Suprapubic skin (tissue), 4 donors: ENCODE results near the gene NIM1K. TPM values are rescaled to one million over a fixed set of nuclear protein-coding genes. Genes with fewer than 3 reads are reported as not detected.
A peak's percentile ranks its signal among the peaks of the same experiment; 100 is the strongest.

ENCODE experiments used
- DNase-seq, 2 donors: peaks; one replicate each; pipeline ENCODE4 v3.0.0-alpha.2; 2019; ENCODE audit warnings: low spot score in 2 of 2
- H3K27ac ChIP-seq: fragments of 200-600 bp; sonication (generic); one replicate; pipeline ENCODE4 v1.5.1; 2019
- H3K27me3 ChIP-seq: fragments of 200-600 bp; sonication (generic); one replicate; pipeline ENCODE4 v1.5.1; 2019
- H3K36me3 ChIP-seq: fragments of 200-600 bp; sonication (generic); one replicate; pipeline ENCODE4 v1.5.1; 2019
- H3K4me1 ChIP-seq: fragments of 200-600 bp; sonication (generic); one replicate; pipeline ENCODE4 v1.5.1; 2019
- H3K4me3 ChIP-seq: fragments of 200-600 bp; sonication (generic); one replicate; pipeline ENCODE4 v1.5.1; 2019; ENCODE audit warnings: mild to moderate bottlenecking
- H3K9me3 ChIP-seq: fragments of 200-600 bp; sonication (generic); one replicate; pipeline ENCODE4 v1.5.1; 2019
- CTCF ChIP-seq, 2 donors: fragments of 200-600 bp in 1 of 2; fragments of 450-650 bp in 1 of 2; sonication (generic) in 1 of 2; IDR thresholded peaks; one replicate each; pipeline ENCODE4 v1.5.1; 2016 to 2019; ENCODE audit warnings: antibody characterized with exemption in 2 of 2, mild to moderate bottlenecking in 1 of 2, moderate library complexity in 1 of 2
- EP300 ChIP-seq: sonication (generic); formaldehyde crosslinking; IDR thresholded peaks from one replicate; pipeline ENCODE4 v1.6.1; 2017; ENCODE audit warnings: antibody characterized with exemption
- POLR2A ChIP-seq, 2 donors: fragments of 450-650 bp; IDR thresholded peaks; one replicate each; pipeline ENCODE4 v1.6.1; 2017; ENCODE audit warnings: antibody characterized with exemption in 2 of 2, mild to moderate bottlenecking in 2 of 2, moderate library complexity in 2 of 2
- POLR2AphosphoS5 ChIP-seq, 3 donors: sonication (generic); formaldehyde crosslinking; IDR thresholded peaks; one replicate each; pipeline ENCODE4 v1.6.1; 2017; ENCODE audit warnings: antibody characterized with exemption in 3 of 3
- WGBS: methylation state at CpG from one replicate; pipeline ENCODE4 v1.1.5; 2018; 5-methylcytosine and 5-hydroxymethylcytosine counted together
- total RNA-seq, 4 donors: library from RNA; depleted of rRNA; stranded (reverse); fragments of >200 nt; gene quantifications; one replicate each; pipeline ENCODE4 v1.1.0, GENCODE V29; 2016

The NIM1K gene
- total RNA-seq, 4 donors from 2014 or later, result 0.45 to 3.0 (median 1.2) TPM

- H3K9me3 ChIP-seq, result no peaks in the 10 kb centered on the region
- no peak overlapping the region for H3K27ac ChIP-seq
- H3K4me1 ChIP-seq, result peaks cover 47% of the 10 kb centered on the region
- H3K36me3 ChIP-seq, result no peaks in the 10 kb centered on the region
- H3K27me3 ChIP-seq, result no peaks in the 10 kb centered on the region
- no peak for DNase-seq
- TF ChIP-seq POLR2AphosphoS5 (IDR thresholded peaks at IDR 0.05), result no peak
- TF ChIP-seq EP300, result no peak
- TF ChIP-seq POLR2A (IDR thresholded peaks at IDR 0.05), result no peak
- TF ChIP-seq CTCF (IDR thresholded peaks at IDR 0.05), result no peak
- H3K4me3 ChIP-seq, result no peak overlapping the region
- WGBS, result 68% methylated on average over 3 of the region's 3 CpGs
Observed at GRCh38 chr5:43309122-43309521, 117.1 kb downstream of the NIM1K start.

- Histone ChIP-seq H3K9me3 (no peaks in the 10 kb centered on the region), H3K27ac (no peak overlapping the region), H3K4me3 (no peak overlapping the region), H3K27me3 (no peaks in the 10 kb centered on the region), H3K36me3 (no peaks in the 10 kb centered on the region), H3K4me1 (peaks cover 44% of the 10 kb centered on the region)
- DNase-seq, result no peak
- TF ChIP-seq EP300, result no peak
- TF ChIP-seq POLR2A (IDR thresholded peaks at IDR 0.05), result no peak
- no peak for TF ChIP-seq CTCF (IDR thresholded peaks at IDR 0.05)
- no peak for TF ChIP-seq POLR2AphosphoS5 (IDR thresholded peaks at IDR 0.05)
Observed at GRCh38 chr5:43309637-43310036, 117.6 kb downstream of the NIM1K start.

- peak overlapping the region; percentile 83 for H3K4me3 ChIP-seq
- no peaks in the 10 kb centered on the region for H3K9me3 ChIP-seq
- H3K36me3 ChIP-seq, result no peaks in the 10 kb centered on the region
- DNase-seq, result no peak
- TF ChIP-seq CTCF (IDR thresholded peaks at IDR 0.05) (no peak), POLR2AphosphoS5 (IDR thresholded peaks at IDR 0.05) (no peak), POLR2A (IDR thresholded peaks at IDR 0.05) (no peak), EP300 (no peak)
- peaks cover 46% of the 10 kb centered on the region for H3K4me1 ChIP-seq
- H3K27ac ChIP-seq, result peak overlapping the region; percentile 94
- H3K27me3 ChIP-seq, result no peaks in the 10 kb centered on the region
- WGBS, result 31% methylated on average over 6 of the region's 6 CpGs
Observed at GRCh38 chr5:43312076-43312661, 120.1 kb downstream of the NIM1K start.

- Histone ChIP-seq H3K4me1 (peaks cover 46% of the 10 kb centered on the region), H3K36me3 (no peaks in the 10 kb centered on the region), H3K27ac (peak overlapping the region; percentile 94), H3K9me3 (no peaks in the 10 kb centered on the region), H3K27me3 (no peaks in the 10 kb centered on the region), H3K4me3 (peak overlapping the region; percentile 83)
- TF ChIP-seq EP300 (no peak), POLR2AphosphoS5 (IDR thresholded peaks at IDR 0.05) (no peak), POLR2A (IDR thresholded peaks at IDR 0.05) (no peak), CTCF (IDR thresholded peaks at IDR 0.05) (no peak)
- DNase-seq, result no peak
- 5% methylated on average over 9 of the region's 9 CpGs for WGBS
Observed at GRCh38 chr5:43312699-43313034, 120.6 kb downstream of the NIM1K start.

- H3K9me3 ChIP-seq, result no peaks in the 10 kb centered on the region
- peaks cover 46% of the 10 kb centered on the region for H3K4me1 ChIP-seq
- no peaks in the 10 kb centered on the region for H3K36me3 ChIP-seq
- under 1% methylated on average over 54 of the region's 70 CpGs for WGBS
- peak within 1 kb of the TSS; percentile 83 for H3K4me3 ChIP-seq
- peak; percentile 99 for DNase-seq
- H3K27ac ChIP-seq, result peak within 1 kb of the TSS; percentile 94
- TF ChIP-seq CTCF (IDR thresholded peaks at IDR 0.05) (no peak), POLR2A (IDR thresholded peaks at IDR 0.05) (peak; percentile 74 to 95), EP300 (no peak), POLR2AphosphoS5 (IDR thresholded peaks at IDR 0.05) (peak; percentile 26 to 93 (median 63))
- H3K27me3 ChIP-seq, result no peaks in the 10 kb centered on the region
Observed at GRCh38 chr5:43313035-43313853, 121.2 kb downstream of the NIM1K start, which contains the start of gene HMGCS1. Gene HMGCS1, minus strand, starts transcription at chr5:43313412. Its CDS starts 14,447 bp downstream, at chr5:43298965.
